ENCODE results near the gene MAP1S. TPM values are rescaled to one million over a fixed set of nuclear protein-coding genes. Genes with fewer than 3 reads are reported as not detected.
"Not testable (repeated sequence)": the region's sequence is repeated elsewhere in the genome, so short reads cannot be mapped to it uniquely, and the experiment has no call there.

MAP1S gene
- total RNA-seq, 1 experiment from 2014 or later: 22.9 TPM

DNA sequence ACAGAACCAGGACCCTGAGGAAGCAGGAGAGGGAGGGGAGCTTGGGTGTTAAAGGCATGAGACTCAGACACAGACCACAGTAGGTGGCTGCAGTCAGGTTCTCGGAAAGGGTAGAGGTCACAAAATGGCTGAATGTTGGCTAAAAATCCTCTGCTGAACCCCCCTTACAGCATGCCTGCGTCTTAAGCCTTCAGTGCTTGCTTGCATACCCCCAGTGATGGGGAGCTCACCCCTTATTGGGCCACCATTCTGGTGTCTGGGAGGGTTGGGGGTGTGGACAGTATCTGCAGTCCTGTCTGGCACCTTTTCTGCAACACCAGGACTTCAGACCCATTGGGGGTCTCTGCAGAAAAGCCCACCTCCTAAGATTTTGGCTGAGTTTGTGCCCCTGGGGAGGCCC, 61.5 kb downstream of the MAP1S start:
- no peak for DNase-seq
- H3K4me2 ChIP-seq (ENCODE audit: low read depth, low read length, poor library complexity, severe bottlenecking): no peak overlapping the region
- no peaks in the 10 kb centered on the region for H3K79me2 ChIP-seq (ENCODE audit: low read length)
- no peak overlapping the region for H3K9ac ChIP-seq (ENCODE audit: low read length)
- H3K27ac ChIP-seq (ENCODE audit: low read length): no peak overlapping the region
- H3K4me3 ChIP-seq (ENCODE audit: low read length): no peak overlapping the region
- no peak overlapping the region for H2AFZ ChIP-seq (ENCODE audit: low read length)
- H3K9me3 ChIP-seq (ENCODE audit: low read length): no peaks in the 10 kb centered on the region
- peaks cover 3% of the 10 kb centered on the region; the same call in 1 of the 2 replicates for H4K20me1 ChIP-seq (ENCODE audit: insufficient read depth, low read depth, low read length)
- H3K27me3 ChIP-seq (ENCODE audit: low read length): no peaks in the 10 kb centered on the region
- H3K4me1 ChIP-seq (ENCODE audit: low read length): no peaks in the 10 kb centered on the region
- H3K36me3 ChIP-seq (ENCODE audit: insufficient read depth, low read length): peaks cover 5% of the 10 kb centered on the region; the same call in 1 of the 2 replicates
- no peaks in the 10 kb centered on the region for H3K9me2 ChIP-seq (replicated peaks; ENCODE audit: insufficient read depth, low read length)

DNA sequence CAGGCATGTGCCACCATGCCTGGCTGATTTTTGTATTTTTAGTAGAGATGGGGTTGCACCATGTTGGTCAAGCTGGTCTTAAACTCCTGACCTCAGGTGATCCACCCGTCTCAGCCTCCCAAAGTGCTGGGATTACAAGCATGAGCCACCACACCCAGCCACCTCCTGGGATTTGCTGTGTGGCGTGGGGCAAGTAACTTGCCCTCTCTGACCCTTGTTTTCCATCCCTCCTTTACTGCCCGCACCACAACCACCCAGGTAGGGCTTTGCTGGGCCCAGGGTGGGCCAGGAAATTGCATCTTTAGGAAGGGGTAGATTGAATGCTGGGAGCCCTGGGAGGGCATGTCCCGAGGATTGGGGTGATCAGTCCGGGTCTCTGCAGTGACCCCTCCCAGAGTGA, 64.4 kb downstream of the MAP1S start:
- not testable (repeated sequence) for H3K4me3 ChIP-seq (ENCODE audit: low read length); H3K4me1 ChIP-seq (ENCODE audit: low read length); H3K36me3 ChIP-seq (ENCODE audit: insufficient read depth, low read length); H2AFZ ChIP-seq (ENCODE audit: low read length); H3K79me2 ChIP-seq (ENCODE audit: low read length); H3K9me2 ChIP-seq (replicated peaks; ENCODE audit: insufficient read depth, low read length); H3K9me3 ChIP-seq (ENCODE audit: low read length); H3K27me3 ChIP-seq (ENCODE audit: low read length); H4K20me1 ChIP-seq (ENCODE audit: insufficient read depth, low read depth, low read length); DNase-seq; H3K4me2 ChIP-seq (ENCODE audit: low read depth, low read length, poor library complexity, severe bottlenecking); H3K27ac ChIP-seq (ENCODE audit: low read length); H3K9ac ChIP-seq (ENCODE audit: low read length)

Other genes with a start within 250 kb of the MAP1S start
- 4.0 and 4.8 TPM in 2 replicates for gene SLC27A1, start 249.0 kb upstream of the MAP1S start, total RNA-seq (2014; rRNA removed; shearing (Covaris generic); ENCODE audit: low replicate concordance)
- gene PGLS, start 207.8 kb upstream of the MAP1S start, total RNA-seq (2014; rRNA removed; shearing (Covaris generic); ENCODE audit: low replicate concordance): 93.0 and 130 TPM in 2 replicates
- gene COLGALT1, start 163.8 kb upstream of the MAP1S start, total RNA-seq (2014; rRNA removed; shearing (Covaris generic); ENCODE audit: low replicate concordance): 25.0 and 25.5 TPM in 2 replicates
- under 0.01 TPM in 1 of 2 replicates, not detected in the other for gene UNC13A, start 31.1 kb upstream of the MAP1S start, total RNA-seq (2014; rRNA removed; shearing (Covaris generic); ENCODE audit: low replicate concordance)
- 16.6 and 40.4 TPM in 2 replicates for gene FCHO1, start 32.0 kb downstream of the MAP1S start, total RNA-seq (2014; rRNA removed; shearing (Covaris generic); ENCODE audit: low replicate concordance)
- not detected in 2 replicates for gene B3GNT3, start 75.7 kb downstream of the MAP1S start, total RNA-seq (2014; rRNA removed; shearing (Covaris generic); ENCODE audit: low replicate concordance)
- not detected in 2 replicates for gene INSL3, start 102.0 kb downstream of the MAP1S start, total RNA-seq (2014; rRNA removed; shearing (Covaris generic); ENCODE audit: low replicate concordance)
- gene JAK3, start 128.5 kb downstream of the MAP1S start, total RNA-seq (2014; rRNA removed; shearing (Covaris generic); ENCODE audit: low replicate concordance): 5.7 and 9.5 TPM in 2 replicates
- gene RPL18A, start 140.4 kb downstream of the MAP1S start, total RNA-seq (2014; rRNA removed; shearing (Covaris generic); ENCODE audit: low replicate concordance): 1,678 and 2,364 TPM in 2 replicates
- not detected in 2 replicates for gene SLC5A5, start 152.5 kb downstream of the MAP1S start, total RNA-seq (2014; rRNA removed; shearing (Covaris generic); ENCODE audit: low replicate concordance)
- 13.9 and 51.6 TPM in 2 replicates for gene CCDC124, start 213.5 kb downstream of the MAP1S start, total RNA-seq (2014; rRNA removed; shearing (Covaris generic); ENCODE audit: low replicate concordance)
- gene KCNN1, start 247.6 kb downstream of the MAP1S start, total RNA-seq (2014; rRNA removed; shearing (Covaris generic); ENCODE audit: low replicate concordance): not detected in 2 replicates

Measured in Karpas-422 (cell line).